Measurements from ENCODE around the gene MRPL21.
"Not testable (repeated sequence)": the region's sequence is repeated elsewhere in the genome, so short reads cannot be mapped to it uniquely, and the experiment has no call there.

The MRPL21 gene

DNA sequence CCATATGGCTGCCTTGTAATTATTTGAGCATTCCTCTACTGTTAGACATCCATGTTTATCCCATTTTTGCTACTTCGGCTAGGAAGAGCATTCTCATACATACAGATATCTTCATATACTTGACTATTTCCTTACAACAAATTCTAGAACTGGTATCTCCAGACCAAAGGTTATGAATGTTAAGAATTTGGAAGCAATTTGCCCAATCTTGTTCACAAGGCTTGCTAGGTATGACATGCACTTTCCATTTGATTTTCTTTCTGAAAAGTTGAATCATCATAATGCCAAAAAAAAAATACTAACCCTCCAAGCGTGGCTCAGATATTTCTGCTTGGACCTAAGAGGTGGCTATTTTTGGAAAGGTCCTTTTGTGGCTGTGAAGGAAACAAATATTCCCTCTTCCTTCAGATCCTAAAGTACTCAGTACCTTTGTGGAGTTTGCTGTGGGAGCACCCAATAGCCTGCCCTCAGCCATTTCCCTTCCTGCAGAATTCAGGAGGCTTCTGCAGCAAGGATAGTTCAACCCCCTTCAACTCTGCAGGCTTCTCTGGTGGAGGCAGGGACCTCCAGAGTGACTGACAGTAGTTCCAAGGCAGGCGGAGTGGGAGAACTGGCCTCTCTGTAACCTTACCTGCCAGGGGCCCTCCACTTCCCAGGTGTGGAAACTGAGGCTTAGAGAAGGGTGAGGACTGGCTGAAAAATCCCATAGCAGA lies 39.9 kb downstream of the MRPL21 start:
- DNase-seq = no peak

- no peak for DNase-seq
These were observed 41.2 kb downstream of the MRPL21 start for GRCh38 chr11:68862421-68862820.

GRCh38 chr11:68859123-68859522 lies 44.5 kb downstream of the MRPL21 start:
- DNase-seq = no peak

DNA sequence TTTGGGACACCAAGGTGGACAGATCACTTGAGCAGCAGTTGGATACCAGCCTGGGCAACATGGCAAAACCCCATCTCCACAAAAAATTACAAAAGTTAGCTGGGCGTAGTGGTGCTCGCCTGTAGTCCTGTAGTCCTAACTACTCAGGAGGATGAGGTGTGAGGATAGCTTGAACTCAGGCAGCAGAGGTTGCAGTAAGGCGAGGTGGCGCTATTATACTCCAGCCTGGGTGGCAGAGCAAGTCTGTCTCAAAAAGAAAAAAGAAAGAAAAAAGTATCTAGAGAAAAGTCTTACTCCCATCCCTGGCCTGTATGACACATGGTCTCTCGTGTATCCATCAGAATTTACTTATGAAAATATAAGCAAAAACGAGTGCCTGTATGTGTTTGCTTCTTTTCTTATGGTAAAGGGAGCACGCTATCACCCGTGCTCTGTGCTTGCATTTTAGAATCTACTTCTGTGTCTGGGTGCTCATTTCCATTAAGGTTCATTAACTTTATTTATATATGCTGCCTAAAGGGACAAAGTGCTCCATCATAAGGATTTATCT lies 46.5 kb downstream of the MRPL21 start:
- DNase-seq = no peak

DNA sequence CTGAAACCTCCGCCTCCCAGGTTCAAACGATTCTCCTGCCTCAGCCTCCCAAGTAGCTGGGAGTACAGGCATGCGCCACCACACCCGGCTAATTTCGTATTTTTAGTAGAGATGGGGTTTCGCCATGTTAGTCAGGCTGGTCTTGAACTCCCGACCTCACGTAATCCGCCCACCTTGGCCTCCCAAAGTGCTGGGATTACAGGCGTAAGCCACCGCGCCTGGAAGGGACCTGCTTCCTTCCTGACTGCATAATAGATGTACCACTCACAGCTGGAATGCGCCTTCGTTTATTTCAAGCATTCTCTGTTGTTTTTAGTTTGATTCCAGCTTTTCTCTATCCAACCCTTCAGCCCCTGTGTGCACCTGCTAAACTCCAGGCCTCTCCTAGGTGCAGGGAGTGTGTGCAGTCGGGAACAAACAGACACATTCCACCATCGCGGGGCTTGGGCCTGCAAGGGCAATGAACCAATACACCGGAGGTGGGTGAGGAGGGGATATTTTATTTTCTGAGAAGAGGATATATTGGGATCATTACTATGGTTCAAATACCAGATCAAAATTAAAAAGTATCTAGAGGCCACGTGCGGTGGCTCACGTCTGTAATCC lies 47.1 kb downstream of the MRPL21 start:
- DNase-seq = not testable (repeated sequence)

GRCh38 chr11:68855205-68855981 lies 48.2 kb downstream of the MRPL21 start:
- peak; percentile 55 for DNase-seq

- no peak for DNase-seq
These were observed 49.2 kb downstream of the MRPL21 start for GRCh38 chr11:68854273-68854958.

GRCh38 chr11:68852628-68853027 lies 51.0 kb downstream of the MRPL21 start:
- DNase-seq = no peak

DNA sequence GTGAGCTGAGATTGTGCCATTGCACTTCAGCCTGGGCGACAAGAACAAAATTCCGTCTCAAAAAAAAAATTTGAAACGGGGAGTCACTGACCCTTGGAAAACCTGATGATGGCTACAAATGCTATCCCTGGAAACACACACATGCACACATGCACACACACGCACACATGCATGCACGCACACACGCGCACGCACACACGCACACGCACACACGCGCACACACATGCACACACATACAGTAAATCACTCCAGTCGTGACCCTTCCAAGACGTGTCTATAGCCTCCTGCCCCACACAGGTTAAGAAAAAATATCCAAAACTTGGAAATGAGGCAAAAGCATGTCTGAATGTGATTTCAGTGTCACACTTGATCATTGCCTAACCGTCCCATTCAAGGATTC lies 55.2 kb downstream of the MRPL21 start:
- no peak for DNase-seq

DNA sequence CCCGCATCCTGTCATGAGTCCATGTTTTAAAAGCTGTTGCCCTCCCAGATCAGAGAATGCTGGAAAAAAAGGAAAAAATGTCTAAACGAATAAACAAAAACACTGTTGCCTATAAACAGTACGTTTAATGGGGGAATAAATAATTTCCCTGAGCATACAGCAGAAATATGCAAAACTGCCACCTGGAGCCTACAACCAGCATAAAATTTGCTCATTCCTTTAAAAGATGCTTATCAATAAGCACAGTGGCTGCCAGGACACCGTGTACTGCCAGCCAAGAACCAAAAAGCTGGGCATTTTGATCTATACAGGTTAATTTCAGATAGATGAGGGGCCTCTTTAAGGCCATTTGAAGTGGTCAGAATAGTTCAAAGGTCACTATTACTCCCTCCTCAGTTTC lies 56.2 kb downstream of the MRPL21 start:
- no peak for DNase-seq

DNA sequence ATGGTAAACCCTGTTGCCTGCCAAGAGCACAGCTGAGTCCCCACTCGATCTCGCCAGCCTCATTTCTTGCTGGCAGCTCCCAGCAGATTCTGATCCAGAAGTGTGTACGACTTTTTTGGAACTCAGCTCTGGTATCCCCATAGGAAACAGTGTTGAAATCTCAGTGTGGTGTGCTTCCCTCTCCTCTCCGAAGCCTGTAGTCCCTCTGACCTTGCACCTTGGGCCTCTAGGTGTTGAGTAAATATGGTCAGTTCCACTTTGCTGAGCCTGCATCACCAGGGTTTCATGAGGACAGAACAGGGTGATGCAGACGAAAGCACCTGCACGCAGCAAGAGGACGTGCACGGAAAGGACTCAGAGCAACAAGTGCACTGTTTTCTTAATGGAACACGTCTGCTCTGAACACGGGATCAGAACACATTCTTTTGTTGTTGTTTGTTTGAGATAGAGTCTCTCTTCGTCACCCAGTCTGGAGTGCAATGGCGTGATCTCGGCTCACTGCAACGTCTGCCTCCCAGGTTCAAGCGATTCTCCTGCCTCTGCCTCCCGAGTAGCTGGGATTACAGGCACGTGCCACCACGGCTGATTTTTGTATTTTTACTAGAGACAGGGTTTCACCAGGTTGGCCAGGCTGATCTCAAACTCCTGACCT lies 58.2 kb downstream of the MRPL21 start:
- no peak for DNase-seq

- DNase-seq = no peak
These were observed 58.8 kb downstream of the MRPL21 start for GRCh38 chr11:68844801-68845200.

DNA sequence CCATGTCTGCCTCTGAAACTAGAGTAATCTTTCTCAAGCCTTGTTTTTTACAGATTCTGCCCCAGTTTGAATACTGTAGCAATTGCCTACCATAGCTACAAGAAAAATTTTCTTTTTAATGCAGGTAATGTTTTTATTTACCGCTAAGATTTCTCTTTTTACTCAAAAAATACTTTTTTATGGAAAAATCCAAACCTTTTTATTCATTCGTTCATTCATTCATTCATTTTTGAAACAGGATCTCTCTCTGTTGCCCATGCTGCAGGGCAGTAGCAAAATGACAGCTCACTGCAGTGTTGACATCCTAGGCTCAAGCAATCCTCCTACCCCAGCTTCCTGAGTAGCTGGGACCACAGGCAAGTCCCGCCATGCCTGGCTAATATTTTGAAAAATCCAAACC lies 59.3 kb downstream of the MRPL21 start:
- DNase-seq = no peak

DNA sequence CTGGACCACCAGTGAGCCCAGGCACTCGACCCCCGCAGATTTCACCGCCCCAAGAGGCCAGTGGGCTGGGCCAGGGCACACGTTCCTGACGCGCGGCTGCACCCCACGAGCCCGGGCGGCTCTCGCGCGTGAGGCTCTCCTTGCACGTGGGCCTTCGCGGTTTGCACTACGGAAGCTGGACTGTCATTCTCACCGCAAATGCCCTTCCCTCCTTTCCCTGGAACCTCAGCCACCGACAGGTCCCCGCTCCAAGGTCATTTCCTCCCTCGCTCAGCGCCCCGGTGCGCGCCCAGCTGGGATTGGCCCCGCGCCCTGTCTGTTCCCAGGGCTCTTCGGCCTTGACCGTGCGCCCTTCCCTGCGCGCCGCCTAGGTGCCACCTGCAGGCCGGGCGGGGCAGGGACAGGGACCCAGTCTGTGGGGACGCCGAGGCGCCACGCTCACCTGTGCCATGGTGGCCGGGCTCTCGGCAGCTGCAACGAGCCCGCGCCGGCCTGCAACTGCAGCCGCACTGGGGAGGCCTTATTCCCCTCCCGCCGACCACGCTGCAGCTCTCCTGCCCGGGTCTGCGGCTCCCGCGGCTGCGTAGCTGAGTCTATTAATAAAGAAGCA lies 59.8 kb downstream of the MRPL21 start:
- DNase-seq = peak; percentile 84

DNA sequence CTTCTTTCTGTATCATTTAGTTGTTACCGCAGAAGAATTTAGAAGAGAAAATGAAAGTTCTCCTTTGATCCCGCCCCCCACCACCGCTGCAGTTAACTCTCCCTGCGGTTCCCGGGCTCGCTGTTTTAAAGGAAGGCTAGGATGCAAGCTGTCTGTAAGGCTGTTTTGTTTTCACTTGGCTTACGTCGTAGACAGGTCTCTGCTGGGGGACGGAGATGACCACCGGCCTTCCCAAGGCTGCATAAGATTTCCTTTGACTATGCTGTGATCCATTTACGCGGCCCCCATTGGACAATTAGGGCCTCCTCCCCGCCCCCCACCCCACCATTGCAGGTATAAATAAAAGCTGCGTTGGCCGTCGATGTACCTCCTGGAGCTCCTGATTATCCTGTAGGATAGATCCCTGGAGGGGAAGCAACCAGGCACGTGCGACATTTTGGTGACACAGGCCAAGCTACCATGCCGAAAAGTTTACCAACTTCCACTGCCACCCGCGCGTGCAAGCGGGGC lies 60.5 kb downstream of the MRPL21 start:
- peak; percentile 69 for DNase-seq

DNA sequence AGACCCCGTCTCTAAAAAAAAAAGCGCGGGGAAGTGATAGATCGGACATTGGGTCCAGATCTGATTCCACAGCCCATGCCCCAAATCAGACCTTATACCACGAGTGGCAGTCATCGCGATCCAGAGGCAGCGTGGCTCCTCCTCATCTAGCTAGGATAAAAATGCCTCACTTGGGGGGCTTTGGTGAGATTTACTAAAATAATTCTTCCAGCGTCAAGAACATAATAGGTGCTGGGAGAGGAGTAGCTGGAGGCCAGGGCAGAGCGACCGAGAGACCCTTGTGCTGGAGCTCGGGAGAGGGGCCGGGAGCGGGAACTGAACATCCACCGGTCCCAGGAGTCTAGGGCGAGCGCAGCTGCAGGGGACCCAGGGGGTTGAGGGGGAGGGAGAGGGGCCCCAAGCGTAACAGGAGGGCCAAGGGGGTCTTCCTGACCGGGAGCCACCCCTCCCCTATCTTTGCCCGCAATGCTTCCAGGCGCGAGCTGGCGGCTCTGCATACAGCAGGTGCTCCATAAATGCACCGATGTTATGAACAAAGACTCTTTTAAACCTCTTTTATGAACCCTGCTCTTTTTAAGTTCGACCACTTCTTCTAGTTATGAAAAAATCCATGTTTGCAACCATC lies 61.1 kb downstream of the MRPL21 start:
- DNase-seq = peak; percentile 35

DNA sequence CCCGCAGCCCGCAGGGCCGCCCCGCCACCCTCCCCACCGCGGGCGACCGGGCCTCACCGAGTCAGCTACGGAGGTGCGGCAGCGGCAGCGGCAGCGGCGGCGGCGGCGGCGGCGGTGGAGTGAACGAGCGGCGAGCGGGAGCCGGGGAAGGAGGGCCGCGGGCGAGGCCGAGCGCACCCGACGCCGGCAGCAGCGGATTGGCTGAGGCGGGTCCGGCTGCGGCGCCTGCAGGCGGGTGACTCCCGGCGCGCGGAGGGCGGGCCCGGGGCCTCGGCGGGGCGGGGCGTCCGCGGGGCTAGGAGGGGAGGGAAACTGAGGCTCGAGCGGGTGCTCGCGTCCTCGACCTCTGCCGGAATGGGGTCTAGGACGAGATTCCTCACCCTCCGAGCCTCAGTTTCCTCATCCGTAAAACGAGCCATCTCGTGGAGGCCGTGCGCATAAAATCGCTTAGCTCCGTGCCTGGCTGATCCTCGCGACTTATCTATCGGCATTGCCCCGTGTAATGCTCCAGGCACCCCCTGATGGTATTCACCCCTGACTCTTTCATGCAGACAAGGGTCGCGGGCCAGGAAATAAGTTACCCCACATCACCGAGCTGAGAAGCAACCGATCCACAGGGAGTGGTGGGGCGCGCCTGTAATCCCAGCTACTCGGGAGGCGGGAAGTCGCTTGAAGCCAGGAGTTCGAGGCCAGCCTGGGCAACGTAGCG lies 61.8 kb downstream of the MRPL21 start, which contains the start of gene CPT1A:
Gene CPT1A (minus strand): TSS at position 199 of the 709 bp plus-strand sequence. CDS start 26,442 bp downstream, outside the sequence.
- DNase-seq = peak; percentile 78

Measured in hematopoietic multipotent progenitor cell treated with erythropoietin and hydrocortisone succinate and interleukin-3 and kit ligand, for 8 days (in vitro differentiated cells).